ENCODE results near the gene SLC12A5.

SLC12A5 gene

DNA sequence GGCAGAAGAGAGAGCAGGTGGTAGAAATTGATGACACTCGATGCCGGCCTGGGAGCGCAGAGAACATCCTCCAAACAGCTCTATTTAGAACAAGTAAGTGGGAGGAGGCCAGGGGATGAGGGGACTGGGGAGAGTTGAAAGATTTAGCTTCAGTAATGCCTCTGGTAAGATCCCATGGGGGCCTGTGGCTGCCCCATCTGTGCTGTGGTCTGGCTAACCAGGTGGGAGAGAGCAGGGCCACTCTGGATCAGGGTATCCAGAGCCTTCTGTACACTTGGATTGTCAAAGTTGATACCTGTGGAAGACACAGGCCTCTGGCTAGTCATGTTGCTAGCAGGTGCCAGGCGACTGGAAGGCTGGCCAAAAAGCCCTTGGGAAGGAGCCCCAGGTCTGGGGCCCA, 33.1 kb downstream of the SLC12A5 start:
- no peak overlapping the region for H2BK5ac ChIP-seq (ENCODE audit: low read length)
- no peak overlapping the region for H2BK120ac ChIP-seq (ENCODE audit: low read depth, low read length)
- H3K23ac ChIP-seq (ENCODE audit: low read depth, low read length, poor library complexity) = no peak overlapping the region
- no peaks in the 10 kb centered on the region for H3K79me1 ChIP-seq (ENCODE audit: low read depth, low read length)
- no peak overlapping the region for H2BK12ac ChIP-seq (ENCODE audit: low read length)
- H4K91ac ChIP-seq (ENCODE audit: low read depth, low read length, poor library complexity) = no peak overlapping the region
- no peak overlapping the region for H3K18ac ChIP-seq (ENCODE audit: low read length)
- H3K36me3 ChIP-seq (replicated peaks in 1 of 2; ENCODE audit: control insufficient read depth in 2 of 2, insufficient read depth in 2 of 2, low read length in 2 of 2) = peaks cover 59 to 82% of the 10 kb centered on the region in 2 donors
- no peak overlapping the region for H3K14ac ChIP-seq (ENCODE audit: low read length)
- no peak overlapping the region for H3K9ac ChIP-seq (ENCODE audit: low read depth, low read length, poor library complexity)
- H2AK5ac ChIP-seq (ENCODE audit: low read depth, low read length) = no peak overlapping the region
- peaks cover 0 to 21% (median 7%) of the 10 kb centered on the region in 3 experiments for H3K27me3 ChIP-seq (ENCODE audit: control insufficient read depth in 3 of 3, insufficient read depth in 3 of 3, low read depth in 1 of 3, low read length in 3 of 3)
- no peak overlapping the region for H3K4me2 ChIP-seq (ENCODE audit: insufficient read depth, low read length, poor library complexity, severe bottlenecking)
- no peak overlapping the region for H2BK15ac ChIP-seq (ENCODE audit: low read length)
- no peak overlapping the region for H2AFZ ChIP-seq (ENCODE audit: low read length)
- no CpG with 5 or more reads among the region's 4 CpGs for WGBS, 2 donors (ENCODE audit: extremely low coverage in 2 of 2, insufficient read length in 2 of 2, insufficient replicate concordance in 1 of 2)
- no peak overlapping the region for H4K8ac ChIP-seq (ENCODE audit: low read depth, low read length)
- no peak for DNase-seq (ENCODE audit: low spot score)
- no peak overlapping the region for H3K4ac ChIP-seq (ENCODE audit: low read length)
- H3K4me3 ChIP-seq (ENCODE audit: low read length in 2 of 2) = no peak overlapping the region
- no peak overlapping the region for H3K27ac ChIP-seq (replicated peaks; ENCODE audit: low read length)
- peaks cover 0 to 8% of the 10 kb centered on the region in 2 donors for H3K4me1 ChIP-seq (ENCODE audit: control insufficient read depth in 2 of 2, insufficient read depth in 1 of 2, low read depth in 1 of 2, low read length in 2 of 2)
- peaks cover 0 to 2% of the 10 kb centered on the region in 2 donors for H3K9me3 ChIP-seq (replicated peaks in 1 of 2; ENCODE audit: control insufficient read depth in 2 of 2, insufficient read depth in 1 of 2, low read depth in 1 of 2, low read length in 2 of 2)

DNA sequence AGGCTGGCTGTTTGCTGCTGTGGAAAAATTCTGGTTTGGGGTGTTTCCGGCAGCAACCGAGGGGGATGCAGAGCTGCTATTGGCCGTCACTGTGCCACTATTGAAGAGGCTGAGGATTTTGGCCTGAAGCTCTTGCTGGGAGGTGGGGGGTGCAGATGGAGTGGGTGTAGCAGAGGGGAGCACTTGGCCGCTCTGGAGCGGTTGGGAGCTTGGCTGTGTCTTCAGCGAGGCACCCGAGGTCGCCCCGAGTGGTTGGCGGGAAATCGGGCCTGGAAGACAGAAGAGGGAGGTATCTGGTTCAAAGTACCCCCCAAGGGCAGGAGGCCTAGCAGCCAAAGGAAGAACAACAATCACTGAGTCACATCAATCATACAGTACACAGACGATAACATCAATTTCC, 33.6 kb downstream of the SLC12A5 start:
- H3K9ac ChIP-seq (ENCODE audit: low read depth, low read length, poor library complexity) = no peak overlapping the region
- WGBS, 2 donors (ENCODE audit: extremely low coverage in 2 of 2, insufficient read length in 2 of 2, insufficient replicate concordance in 1 of 2) = no CpG with 5 or more reads among the region's 12 CpGs
- no peak overlapping the region for H3K4me2 ChIP-seq (ENCODE audit: insufficient read depth, low read length, poor library complexity, severe bottlenecking)
- no peak overlapping the region for H4K91ac ChIP-seq (ENCODE audit: low read depth, low read length, poor library complexity)
- no peak overlapping the region for H3K4me3 ChIP-seq (ENCODE audit: low read length in 2 of 2)
- no peaks in the 10 kb centered on the region for H3K79me1 ChIP-seq (ENCODE audit: low read depth, low read length)
- H4K8ac ChIP-seq (ENCODE audit: low read depth, low read length) = no peak overlapping the region
- H3K4ac ChIP-seq (ENCODE audit: low read length) = no peak overlapping the region
- H3K14ac ChIP-seq (ENCODE audit: low read length) = no peak overlapping the region
- DNase-seq (ENCODE audit: low spot score) = no peak
- no peak overlapping the region for H2BK5ac ChIP-seq (ENCODE audit: low read length)
- H3K18ac ChIP-seq (ENCODE audit: low read length) = no peak overlapping the region
- no peak overlapping the region for H2BK15ac ChIP-seq (ENCODE audit: low read length)
- peaks cover 0 to 8% of the 10 kb centered on the region in 2 donors for H3K4me1 ChIP-seq (ENCODE audit: control insufficient read depth in 2 of 2, insufficient read depth in 1 of 2, low read depth in 1 of 2, low read length in 2 of 2)
- no peak overlapping the region for H2BK12ac ChIP-seq (ENCODE audit: low read length)
- peaks cover 0 to 2% of the 10 kb centered on the region in 2 donors for H3K9me3 ChIP-seq (replicated peaks in 1 of 2; ENCODE audit: control insufficient read depth in 2 of 2, insufficient read depth in 1 of 2, low read depth in 1 of 2, low read length in 2 of 2)
- H3K27ac ChIP-seq (replicated peaks; ENCODE audit: low read length) = no peak overlapping the region
- no peak overlapping the region for H2AK5ac ChIP-seq (ENCODE audit: low read depth, low read length)
- H2BK120ac ChIP-seq (ENCODE audit: low read depth, low read length) = no peak overlapping the region
- H2AFZ ChIP-seq (ENCODE audit: low read length) = no peak overlapping the region
- peaks cover 0 to 18% (median 7%) of the 10 kb centered on the region in 3 experiments for H3K27me3 ChIP-seq (ENCODE audit: control insufficient read depth in 3 of 3, insufficient read depth in 3 of 3, low read depth in 1 of 3, low read length in 3 of 3)
- H3K36me3 ChIP-seq (replicated peaks in 1 of 2; ENCODE audit: control insufficient read depth in 2 of 2, insufficient read depth in 2 of 2, low read length in 2 of 2) = peaks cover 61 to 85% of the 10 kb centered on the region in 2 donors
- no peak overlapping the region for H3K23ac ChIP-seq (ENCODE audit: low read depth, low read length, poor library complexity)

DNA sequence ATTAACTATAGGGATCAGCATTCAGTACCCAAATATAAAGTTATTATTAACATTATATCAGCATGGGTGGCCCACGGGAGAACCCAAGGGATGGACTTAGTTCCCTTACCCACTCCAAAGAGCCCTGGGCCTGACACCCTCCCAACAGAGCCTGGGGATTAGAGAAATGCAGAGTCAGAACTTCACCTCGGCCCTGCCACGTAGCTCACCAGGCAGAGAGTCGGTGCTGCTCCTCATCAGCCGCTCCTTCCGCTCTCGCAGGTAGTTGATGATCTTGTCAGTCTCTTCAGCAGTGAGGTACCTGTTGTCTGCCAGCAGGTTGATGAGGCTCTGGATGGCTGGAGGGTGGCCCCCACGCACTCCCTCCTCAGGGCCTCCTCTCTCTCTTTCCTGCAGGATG, 34.1 kb downstream of the SLC12A5 start:
- no peaks in the 10 kb centered on the region for H3K79me1 ChIP-seq (ENCODE audit: low read depth, low read length)
- no peak overlapping the region for H3K18ac ChIP-seq (ENCODE audit: low read length)
- DNase-seq (ENCODE audit: low spot score) = no peak
- no peak overlapping the region for H3K4ac ChIP-seq (ENCODE audit: low read length)
- H2BK5ac ChIP-seq (ENCODE audit: low read length) = no peak overlapping the region
- H2AK5ac ChIP-seq (ENCODE audit: low read depth, low read length) = no peak overlapping the region
- H3K4me3 ChIP-seq (ENCODE audit: low read length in 2 of 2) = no peak overlapping the region
- no peak overlapping the region for H2AFZ ChIP-seq (ENCODE audit: low read length)
- H3K4me2 ChIP-seq (ENCODE audit: insufficient read depth, low read length, poor library complexity, severe bottlenecking) = no peak overlapping the region
- H3K27me3 ChIP-seq (ENCODE audit: control insufficient read depth in 3 of 3, insufficient read depth in 3 of 3, low read depth in 1 of 3, low read length in 3 of 3) = peaks cover 0 to 12% (median 1%) of the 10 kb centered on the region in 3 experiments
- no peak overlapping the region for H3K14ac ChIP-seq (ENCODE audit: low read length)
- peaks cover 0 to 6% of the 10 kb centered on the region in 2 donors for H3K4me1 ChIP-seq (ENCODE audit: control insufficient read depth in 2 of 2, insufficient read depth in 1 of 2, low read depth in 1 of 2, low read length in 2 of 2)
- no peak overlapping the region for H3K9ac ChIP-seq (ENCODE audit: low read depth, low read length, poor library complexity)
- no peak overlapping the region for H4K8ac ChIP-seq (ENCODE audit: low read depth, low read length)
- no peak overlapping the region for H2BK120ac ChIP-seq (ENCODE audit: low read depth, low read length)
- no peak overlapping the region for H2BK15ac ChIP-seq (ENCODE audit: low read length)
- WGBS, 2 donors (ENCODE audit: extremely low coverage in 2 of 2, insufficient read length in 2 of 2, insufficient replicate concordance in 1 of 2) = no CpG with 5 or more reads among the region's 8 CpGs
- H3K23ac ChIP-seq (ENCODE audit: low read depth, low read length, poor library complexity) = no peak overlapping the region
- H4K91ac ChIP-seq (ENCODE audit: low read depth, low read length, poor library complexity) = no peak overlapping the region
- H3K36me3 ChIP-seq (replicated peaks in 1 of 2; ENCODE audit: control insufficient read depth in 2 of 2, insufficient read depth in 2 of 2, low read length in 2 of 2) = peaks cover 61 to 91% of the 10 kb centered on the region in 2 donors
- no peak overlapping the region for H3K27ac ChIP-seq (replicated peaks; ENCODE audit: low read length)
- H3K9me3 ChIP-seq (replicated peaks in 1 of 2; ENCODE audit: control insufficient read depth in 2 of 2, insufficient read depth in 1 of 2, low read depth in 1 of 2, low read length in 2 of 2) = peaks cover 0 to 2% of the 10 kb centered on the region in 2 donors
- no peak overlapping the region for H2BK12ac ChIP-seq (ENCODE audit: low read length)

DNA sequence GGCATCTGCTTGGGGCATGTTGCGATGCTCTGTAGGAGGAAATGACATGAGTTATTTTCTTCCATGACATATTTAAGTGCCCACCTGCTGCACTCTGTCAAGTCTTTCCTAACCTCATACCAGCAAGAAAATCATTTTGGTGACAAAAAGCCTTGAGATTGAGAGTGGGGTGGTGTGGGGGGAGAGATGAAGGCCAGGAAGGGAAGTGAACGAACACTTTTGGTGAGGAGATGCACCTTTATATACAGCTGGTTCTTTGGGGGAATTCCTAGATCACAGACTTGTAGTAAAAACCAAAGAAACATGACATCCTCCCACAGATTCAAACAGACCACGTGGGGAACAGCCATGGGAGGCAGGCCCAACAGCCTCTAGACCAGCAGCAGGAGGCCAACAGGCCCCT, 34.6 kb downstream of the SLC12A5 start:
- Histone ChIP-seq H3K4me1 (ENCODE audit: control insufficient read depth in 2 of 2, insufficient read depth in 1 of 2, low read depth in 1 of 2, low read length in 2 of 2) (peaks cover 0 to 5% of the 10 kb centered on the region in 2 donors), H3K14ac (ENCODE audit: low read length) (no peak overlapping the region), H3K27me3 (ENCODE audit: control insufficient read depth in 3 of 3, insufficient read depth in 3 of 3, low read depth in 1 of 3, low read length in 3 of 3) (peaks cover 0 to 7% (median 0%) of the 10 kb centered on the region in 3 experiments), H3K18ac (ENCODE audit: low read length) (no peak overlapping the region), H3K4me3 (ENCODE audit: low read length in 2 of 2) (no peak overlapping the region), H2BK15ac (ENCODE audit: low read length) (no peak overlapping the region), H3K4me2 (ENCODE audit: insufficient read depth, low read length, poor library complexity, severe bottlenecking) (no peak overlapping the region), H2BK120ac (ENCODE audit: low read depth, low read length) (no peak overlapping the region), H3K79me1 (ENCODE audit: low read depth, low read length) (no peaks in the 10 kb centered on the region), H4K91ac (ENCODE audit: low read depth, low read length, poor library complexity) (no peak overlapping the region), H3K36me3 (replicated peaks in 1 of 2; ENCODE audit: control insufficient read depth in 2 of 2, insufficient read depth in 2 of 2, low read length in 2 of 2) (peaks cover 65 to 96% of the 10 kb centered on the region in 2 donors), H2AK5ac (ENCODE audit: low read depth, low read length) (no peak overlapping the region), H4K8ac (ENCODE audit: low read depth, low read length) (no peak overlapping the region), H3K27ac (replicated peaks; ENCODE audit: low read length) (no peak overlapping the region), H3K23ac (ENCODE audit: low read depth, low read length, poor library complexity) (no peak overlapping the region), H2AFZ (ENCODE audit: low read length) (no peak overlapping the region), H3K4ac (ENCODE audit: low read length) (no peak overlapping the region), H2BK12ac (ENCODE audit: low read length) (no peak overlapping the region), H3K9ac (ENCODE audit: low read depth, low read length, poor library complexity) (no peak overlapping the region), H2BK5ac (ENCODE audit: low read length) (no peak overlapping the region), H3K9me3 (replicated peaks in 1 of 2; ENCODE audit: control insufficient read depth in 2 of 2, insufficient read depth in 1 of 2, low read depth in 1 of 2, low read length in 2 of 2) (no peaks in the 10 kb centered on the region)
- no CpG with 5 or more reads among the region's 3 CpGs for WGBS, 2 donors (ENCODE audit: extremely low coverage in 2 of 2, insufficient read length in 2 of 2, insufficient replicate concordance in 1 of 2)
- no peak for DNase-seq (ENCODE audit: low spot score)
